Measurements from ENCODE around the gene LPP. TPM values are rescaled to one million over a fixed set of nuclear protein-coding genes. Genes with fewer than 3 reads are reported as not detected.

Gene LPP
- total and polyA plus RNA-seq, 9 of the 15 experiments (the other 6 are each of a cell fraction or from before 2014, with no cell fraction given): 0.07 to 0.18 TPM; not detected in 7

- H3K4me2 ChIP-seq (ENCODE audit: insufficient read depth, low read length): no peak overlapping the region
- no peaks in the 10 kb centered on the region for H3K79me2 ChIP-seq (ENCODE audit: control insufficient read depth, insufficient read depth, low read length)
- ChIA-PET POLR2A (no interaction called here), CTCF (ENCODE audit: low intra/inter-chr PET ratio) (no interaction called here)
- H3K9me1 ChIP-seq (ENCODE audit: control insufficient read depth, insufficient read depth, low read length): no peaks in the 10 kb centered on the region
- 6% methylated on average over 1 of the region's 1 CpG for WGBS (ENCODE audit: insufficient coverage, low coverage, missing lambda C conversion rate)
- BruUV-seq (replicated peaks): no TSS peak
- H4K20me1 ChIP-seq (replicated peaks; ENCODE audit: control insufficient read depth, insufficient read depth, low read length): no peaks in the 10 kb centered on the region
- in situ Hi-C loops (cut with MboI) (no loop called here), intact Hi-C loops (cut with micrococcal nuclease) (no loop called here)
- no peak overlapping the region for H3K9ac ChIP-seq (ENCODE audit: insufficient read depth in 1 of 2, low read depth in 2 of 2, low read length in 2 of 2)
- no peaks in the 10 kb centered on the region for H3K4me1 ChIP-seq (replicated peaks in 1 of 2; ENCODE audit: control insufficient read depth in 2 of 2, insufficient read depth in 2 of 2, low read length in 2 of 2)
- no peaks in the 10 kb centered on the region for H3K36me3 ChIP-seq (ENCODE audit: control insufficient read depth, insufficient read depth, low read length)
- no peak overlapping the region for H2AFZ ChIP-seq (ENCODE audit: low read depth, low read length)
- no peak overlapping the region for H3K4me3 ChIP-seq
- DNase-seq (ENCODE audit: extremely low read depth in 1 of 4, low spot score in 3 of 4): no peak
- no peaks in the 10 kb centered on the region for H3K27me3 ChIP-seq (ENCODE audit: control insufficient read depth in 2 of 2, insufficient read depth in 2 of 2, low read length in 2 of 2)
- H3K9me3 ChIP-seq (replicated peaks; ENCODE audit: control insufficient read depth, insufficient read depth, low read depth, low read length): no peaks in the 10 kb centered on the region
- no peak overlapping the region for H3K27ac ChIP-seq (ENCODE audit: extremely low read depth, low read depth, low read length)
- no peak for FAIRE-seq
- TF ChIP-seq ZBTB5 (IDR thresholded peaks at IDR 0.05): no peak
- no peak for TF ChIP-seq CHAMP1 (IDR thresholded peaks at IDR 0.05)
- TF ChIP-seq KDM2B (CRISPR knock-in tag; IDR thresholded peaks at IDR 0.05): no peak
- TF ChIP-seq WHSC1 (IDR thresholded peaks at IDR 0.05; ENCODE audit: low read length): no peak
- no peak for TF ChIP-seq PML (IDR thresholded peaks at IDR 0.05; ENCODE audit: low read length)
- TF ChIP-seq ZNF311 (CRISPR knock-in tag; IDR thresholded peaks at IDR 0.05): no peak
- TF ChIP-seq CBFA2T3 (IDR thresholded peaks at IDR 0.05): no peak
- TF ChIP-seq ZNF589 (CRISPR knock-in tag; IDR thresholded peaks at IDR 0.05; ENCODE audit: low read depth): no peak
- no peak for TF ChIP-seq SMARCE1 (IDR thresholded peaks at IDR 0.05)
- no peak for TF ChIP-seq TRIM24 (IDR thresholded peaks at IDR 0.05)
- TF ChIP-seq PTRF (tag; IDR thresholded peaks at IDR 0.05): no peak
- ATAC-seq: no peak
These were observed 624.3 kb downstream of the LPP start for GRCh38 chr3:188778091-188778852.

All from K562 (cell line).